Measurements from ENCODE around the gene PLXNA4.

Gene PLXNA4

DNA sequence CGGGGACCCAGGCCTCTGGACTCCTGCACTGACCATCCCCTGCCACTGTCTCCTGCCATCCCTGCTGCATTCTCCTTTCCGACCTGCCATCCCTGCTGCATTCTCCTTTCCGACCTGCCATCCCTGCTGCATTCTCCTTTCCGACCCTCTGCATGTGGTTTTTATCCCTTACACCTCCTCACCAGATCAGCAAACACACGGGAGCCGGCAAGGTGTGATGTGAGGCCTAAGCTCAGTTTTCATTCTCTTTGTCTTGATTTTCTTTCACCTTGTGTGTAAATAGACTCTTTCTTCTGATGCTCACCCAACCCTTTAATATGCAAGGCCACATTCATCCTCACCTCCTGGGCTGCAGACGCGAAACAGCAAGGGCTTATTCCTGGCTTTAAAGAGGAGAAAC, 11.4 kb downstream of the PLXNA4 start:
- no peak for DNase-seq (ENCODE audit: low read depth)

DNA sequence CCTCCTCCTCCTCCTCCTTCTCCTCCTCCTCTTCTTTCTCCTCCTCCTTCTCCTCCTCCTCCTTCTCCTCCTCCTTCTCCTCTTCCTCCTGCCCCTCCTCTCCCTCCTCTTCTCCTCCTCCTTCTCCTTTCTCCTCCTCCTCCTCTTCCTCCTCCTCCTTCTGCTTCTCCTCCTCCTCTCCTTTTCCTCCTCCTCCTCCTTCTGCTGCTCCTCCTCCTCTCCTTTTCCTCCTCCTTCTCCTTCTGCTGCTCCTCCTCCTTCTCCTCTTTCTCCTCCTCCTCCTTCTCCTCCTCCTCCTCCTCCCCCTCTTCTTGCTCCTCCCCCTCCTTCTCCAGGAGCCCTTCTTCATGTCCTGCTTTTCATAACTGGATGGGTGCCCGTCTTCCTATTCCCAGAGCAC, 12.2 kb downstream of the PLXNA4 start:
- DNase-seq (ENCODE audit: low read depth) = no peak

DNA sequence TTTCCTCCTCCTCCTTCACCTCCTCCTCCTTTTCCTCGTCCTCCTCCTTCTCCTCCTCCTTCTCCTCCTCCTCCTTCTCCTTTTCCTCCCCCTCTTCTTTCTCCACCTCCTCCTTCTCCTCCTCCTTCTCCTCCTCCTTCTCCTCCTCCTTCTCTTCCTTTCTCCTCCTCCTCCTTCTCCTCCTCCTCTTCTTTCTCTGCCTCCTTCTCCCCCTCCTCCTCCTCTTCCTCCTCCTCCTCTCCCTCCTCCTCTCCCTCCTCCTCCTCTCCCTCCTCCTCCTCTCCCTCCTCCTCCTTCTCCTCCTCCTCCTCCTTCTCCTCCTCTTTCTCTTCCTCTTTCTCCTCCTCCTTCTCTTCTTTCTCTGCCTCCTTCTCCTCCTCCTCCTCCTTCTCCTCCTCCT, 13.6 kb downstream of the PLXNA4 start:
- DNase-seq (ENCODE audit: low read depth) = no peak

DNA sequence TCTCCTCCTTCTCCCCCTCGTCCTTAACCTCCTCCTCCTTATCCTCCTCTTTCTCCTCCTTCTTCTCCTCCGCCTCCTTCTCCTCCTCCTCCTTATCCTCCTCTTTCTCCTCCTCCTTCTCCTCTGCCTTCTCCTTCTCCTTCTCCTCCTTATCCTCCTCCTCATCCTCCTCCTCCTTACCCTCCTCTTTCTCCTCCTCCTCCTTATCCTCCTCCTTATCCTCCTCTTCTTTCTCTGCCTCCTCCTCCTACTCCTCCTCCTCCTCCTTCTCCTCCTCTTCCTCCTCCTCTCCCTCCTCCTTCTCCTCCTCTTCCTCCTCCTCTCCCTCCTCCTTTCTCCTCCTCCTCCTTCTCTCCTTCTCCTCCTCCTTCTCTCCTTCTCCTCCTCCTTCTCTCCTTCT, 14.5 kb downstream of the PLXNA4 start:
- DNase-seq (ENCODE audit: low read depth) = no peak

DNA sequence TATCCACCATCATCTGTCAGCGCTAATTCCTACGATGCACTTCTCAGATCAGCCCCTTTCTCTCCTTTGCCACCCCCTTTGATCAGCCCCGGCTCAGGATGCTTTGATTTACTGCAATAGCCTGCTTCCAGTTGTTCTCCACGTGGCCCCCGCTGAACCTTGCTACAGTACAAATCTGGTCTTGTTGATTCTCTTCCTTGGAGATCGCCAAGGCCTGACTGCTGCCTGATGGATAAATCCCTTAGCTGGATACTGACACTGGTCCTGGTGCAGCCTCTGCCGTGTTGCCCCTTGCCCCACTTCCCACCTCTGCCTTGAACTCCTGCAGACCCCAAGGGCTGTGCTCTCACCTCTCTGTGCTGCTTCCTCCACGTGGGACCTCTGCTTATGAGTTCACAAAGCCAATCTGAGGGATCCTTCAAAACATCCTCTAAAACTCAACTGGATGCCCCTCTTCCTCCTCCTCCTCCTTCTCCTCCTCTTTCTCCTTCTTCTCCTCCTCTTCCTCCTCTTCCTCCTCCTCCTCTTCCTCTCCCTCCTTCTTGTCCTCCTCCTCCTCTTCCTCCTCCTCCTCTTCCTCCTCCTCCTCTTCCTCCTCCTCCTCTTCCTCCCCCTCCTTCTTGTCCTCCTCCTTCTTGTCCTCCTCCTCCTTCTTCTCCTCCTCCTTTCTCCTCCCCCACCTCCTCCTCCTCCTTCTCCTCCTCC, 15.3 kb downstream of the PLXNA4 start:
- DNase-seq (ENCODE audit: low read depth) = no peak

- DNase-seq (ENCODE audit: low read depth) = no peak
Measured at GRCh38 chr7:132560105-132560504, 16.2 kb downstream of the PLXNA4 start.

DNA sequence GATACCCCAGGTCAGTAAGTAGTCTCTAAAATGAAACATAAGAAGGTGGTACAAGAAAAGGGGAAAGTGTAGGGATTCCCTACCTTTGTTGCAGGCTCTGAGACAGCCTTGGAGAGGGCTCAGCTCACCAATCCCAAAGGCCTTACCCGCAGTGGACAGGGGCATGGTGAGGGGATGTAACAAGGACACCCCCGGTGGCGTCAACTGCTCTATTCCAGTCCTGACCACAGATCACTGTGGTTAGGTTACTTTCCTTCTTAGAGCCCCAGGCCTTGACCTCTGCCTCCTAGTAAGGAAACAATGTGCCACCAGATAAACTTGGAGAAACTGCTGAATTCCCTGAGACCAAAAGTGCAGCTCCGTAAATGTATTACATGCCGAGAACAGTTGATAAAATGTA, 17.5 kb downstream of the PLXNA4 start:
- DNase-seq (ENCODE audit: low read depth) = no peak

DNA sequence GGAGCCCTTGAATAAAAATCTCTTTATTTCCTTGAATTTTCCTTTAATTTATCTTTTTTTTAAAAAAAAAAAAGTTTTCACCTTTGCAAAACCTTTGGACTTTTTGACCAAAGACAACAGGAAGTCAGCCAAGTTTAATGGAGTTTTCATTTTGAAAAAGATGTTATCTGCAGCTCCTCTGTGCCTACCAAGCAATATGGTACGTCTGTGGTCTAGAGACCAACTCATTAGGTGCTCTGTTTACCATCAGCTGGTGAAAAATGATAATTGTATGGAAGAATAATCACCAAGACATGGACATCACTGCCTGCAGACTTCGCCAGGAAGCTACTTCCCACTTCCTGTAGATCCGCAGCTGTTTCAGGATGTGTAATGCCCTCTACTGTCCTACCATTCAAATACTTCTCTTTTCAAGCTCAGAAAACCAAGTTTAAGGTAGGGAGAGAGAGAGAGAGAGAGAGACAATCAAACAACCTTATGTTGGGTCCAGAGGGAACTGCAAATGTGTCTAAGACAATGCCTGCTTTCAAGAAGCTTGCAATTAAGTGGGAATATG, 18.7 kb downstream of the PLXNA4 start:
- DNase-seq (ENCODE audit: low read depth) = no peak

GRCh38 chr7:132554446-132554845, 21.8 kb downstream of the PLXNA4 start:
- no peak for DNase-seq (ENCODE audit: low read depth)

DNA sequence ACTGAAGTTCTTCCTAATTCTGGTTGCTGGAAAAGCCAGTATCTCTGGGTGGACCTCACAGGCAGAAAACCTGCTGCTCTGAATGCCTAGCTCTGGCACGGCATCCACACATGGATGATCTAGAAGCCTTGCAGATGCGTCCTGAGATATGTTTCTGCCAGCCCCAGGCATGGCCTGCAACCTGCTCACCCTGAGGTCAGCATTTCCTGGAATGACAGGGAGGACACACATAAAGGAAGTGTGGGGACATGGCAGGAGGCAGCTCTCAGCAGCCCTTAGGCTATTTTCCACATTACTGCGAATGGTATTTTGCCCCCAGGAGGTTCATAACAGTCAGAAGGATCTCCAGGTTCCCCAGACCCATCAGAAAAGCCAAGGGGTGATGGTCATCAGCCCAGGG, 23.2 kb downstream of the PLXNA4 start:
- no peak for DNase-seq (ENCODE audit: low read depth)

- no peak for DNase-seq (ENCODE audit: low read depth)
Measured at GRCh38 chr7:132551886-132552285, 24.4 kb downstream of the PLXNA4 start.

- no peak for DNase-seq (ENCODE audit: low read depth)
Measured at GRCh38 chr7:132551439-132551838, 24.8 kb downstream of the PLXNA4 start.

- no peak for DNase-seq (ENCODE audit: low read depth)
Measured at GRCh38 chr7:132548489-132549078, 27.7 kb downstream of the PLXNA4 start.

- no peak for DNase-seq (ENCODE audit: low read depth)
Measured at GRCh38 chr7:132547821-132548220, 28.4 kb downstream of the PLXNA4 start.

GRCh38 chr7:132546366-132547127, 29.7 kb downstream of the PLXNA4 start:
- DNase-seq (ENCODE audit: low read depth) = no peak

DNA sequence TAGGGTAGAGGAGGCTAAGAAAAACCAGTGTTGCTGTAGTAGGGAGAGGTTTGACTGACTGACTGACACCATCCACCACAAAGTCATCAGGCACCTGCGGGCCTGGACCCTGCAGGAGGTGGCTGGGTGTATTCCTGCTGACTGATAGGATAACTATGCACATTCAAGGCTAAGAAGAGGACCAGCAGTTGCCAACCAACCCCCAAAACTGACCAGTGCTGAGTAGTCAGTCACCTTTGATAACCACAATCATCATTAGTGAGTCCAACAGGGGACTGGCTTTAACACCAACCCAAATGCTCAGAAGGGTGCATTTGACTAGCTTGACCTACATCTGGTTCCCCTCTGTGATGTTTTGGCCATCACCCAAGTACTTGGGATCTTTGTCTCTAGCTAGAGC, 30.5 kb downstream of the PLXNA4 start:
- no peak for DNase-seq (ENCODE audit: low read depth)

DNA sequence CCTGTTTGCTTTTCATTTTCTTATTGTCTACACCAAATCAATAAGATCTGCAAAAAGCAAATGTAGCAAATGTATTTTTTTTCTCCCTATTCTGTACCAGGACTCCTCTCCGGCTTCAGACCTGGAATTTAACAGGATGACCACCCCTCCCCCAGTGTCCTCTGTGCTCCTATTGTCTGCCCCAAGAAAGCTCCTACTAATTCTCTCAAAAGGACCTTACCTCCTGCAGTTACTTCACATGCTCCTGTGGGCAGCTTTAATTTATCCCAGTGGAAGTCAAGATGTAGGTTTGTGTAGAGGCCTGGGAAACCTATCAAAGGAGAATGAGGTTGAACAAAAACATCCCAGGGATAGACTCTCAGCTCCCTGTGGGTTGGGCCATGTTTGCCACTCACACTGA, 31.3 kb downstream of the PLXNA4 start:
- no peak for DNase-seq (ENCODE audit: low read depth)

- DNase-seq (ENCODE audit: low read depth) = no peak
Measured at GRCh38 chr7:132544025-132544424, 32.2 kb downstream of the PLXNA4 start.

GRCh38 chr7:132542895-132543294, 33.4 kb downstream of the PLXNA4 start:
- DNase-seq (ENCODE audit: low read depth) = no peak

DNA sequence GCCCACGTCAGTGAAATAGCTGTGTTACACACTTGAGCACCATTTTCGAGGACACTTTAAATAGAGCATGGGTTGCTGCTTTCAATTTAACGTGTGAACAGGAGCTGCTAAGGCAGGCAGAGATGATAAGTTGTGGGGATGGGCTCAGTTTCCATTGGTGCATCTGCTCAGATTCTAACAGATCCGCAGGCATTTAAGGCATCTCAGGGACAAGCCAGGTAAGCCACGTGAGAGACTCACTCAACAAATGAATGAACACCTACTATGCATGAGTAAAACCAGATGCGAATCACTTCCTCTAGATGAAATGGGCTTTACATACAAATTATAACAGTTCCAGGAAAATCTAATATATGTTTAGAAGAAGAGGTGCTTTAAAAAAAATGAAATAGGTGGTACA, 34.6 kb downstream of the PLXNA4 start:
- no peak for DNase-seq (ENCODE audit: low read depth)

GRCh38 chr7:132537456-132538145, 38.7 kb downstream of the PLXNA4 start:
- DNase-seq (ENCODE audit: low read depth) = no peak

GRCh38 chr7:132536654-132537395, 39.4 kb downstream of the PLXNA4 start:
- DNase-seq (ENCODE audit: low read depth) = no peak
